Stimulated activated CD8-positive, alpha-beta memory T cell treated with anti-CD3 and anti-CD28 coated beads, Interleukin-12 subunit alpha, Interleukin-12 subunit beta, amount 100 ng/mL, for 4 hours (primary cell): ENCODE measurements around the gene PCDHB5.
"Not testable (repeated sequence)": the region's sequence is repeated elsewhere in the genome, so short reads cannot be mapped to it uniquely, and the experiment has no call there.

Experiments used
- DNase-seq: peaks from one replicate; pipeline ENCODE4 v3.0.0-alpha.2; 2020; ENCODE audit warnings: low read depth

PCDHB5 gene

GRCh38 chr5:141152096-141152495 lies 17.1 kb downstream of the PCDHB5 start:
- not testable (repeated sequence) for DNase-seq

- no peak for DNase-seq
These were observed 20.8 kb downstream of the PCDHB5 start for GRCh38 chr5:141155540-141156374.

GRCh38 chr5:141157356-141157755 lies 22.4 kb downstream of the PCDHB5 start:
- not testable (repeated sequence) for DNase-seq

GRCh38 chr5:141157901-141158300 lies 22.9 kb downstream of the PCDHB5 start:
- DNase-seq, result not testable (repeated sequence)

- no peak for DNase-seq
These were observed 37.6 kb downstream of the PCDHB5 start, which contains the start of gene PCDHB7 for GRCh38 chr5:141172381-141173204. Gene PCDHB7, plus strand, starts transcription at chr5:141172644. Its CDS starts 192 bp downstream, at chr5:141172836.

- not testable (repeated sequence) for DNase-seq
These were observed 39.5 kb downstream of the PCDHB5 start for GRCh38 chr5:141174291-141175104.

- no peak for DNase-seq
These were observed 40.9 kb downstream of the PCDHB5 start for GRCh38 chr5:141175933-141176332.

GRCh38 chr5:141177577-141178191 lies 42.7 kb downstream of the PCDHB5 start, which contains the start of gene PCDHB8:
Gene PCDHB8, plus strand, starts transcription at chr5:141177790. Its CDS starts 245 bp downstream, at chr5:141178035.
- DNase-seq, result not testable (repeated sequence)

- not testable (repeated sequence) for DNase-seq
These were observed 44.4 kb downstream of the PCDHB5 start for GRCh38 chr5:141179371-141179770.

GRCh38 chr5:141179876-141180275 lies 44.9 kb downstream of the PCDHB5 start:
- DNase-seq, result not testable (repeated sequence)

- DNase-seq, result no peak
These were observed 45.3 kb downstream of the PCDHB5 start for GRCh38 chr5:141180313-141180712.

- DNase-seq, result no peak
These were observed 47.2 kb downstream of the PCDHB5 start, which contains the start of gene PCDHB16 for GRCh38 chr5:141182248-141182647. Gene PCDHB16, plus strand, starts transcription at chr5:141182387. Its CDS starts 173 bp downstream, at chr5:141182560.

GRCh38 chr5:141184117-141184855 lies 49.3 kb downstream of the PCDHB5 start:
- DNase-seq, result not testable (repeated sequence)

GRCh38 chr5:141186897-141187512 lies 52.0 kb downstream of the PCDHB5 start, which contains the start of gene PCDHB9:
Gene PCDHB9, plus strand, starts transcription at chr5:141187161. Its CDS starts 158 bp downstream, at chr5:141187319.
- DNase-seq, result no peak
